IMR-90 (cell line): Measurements from ENCODE around the gene CD180. TPM values are rescaled to one million over a fixed set of nuclear protein-coding genes. Genes with fewer than 3 reads are reported as not detected.

Experiments used
- ATAC-seq: fragments of 200-7000 bp; cut with Tn5 transposase; 2 replicates; pipeline ENCODE4 v1.9.1; 2020; ENCODE audit warnings: low read depth, mild to moderate bottlenecking, moderate library complexity
- BruUV-seq: library from RNA; stranded (reverse); fragments of 400-500 nt; replicated peaks from 2 replicates; lab custom pipeline; 2021; lab: Mats Ljungman, UMichigan
- CTCF ChIA-PET: fragments of 300-600 bp; formaldehyde crosslinking; extraction: SDS; loops from one replicate; lab custom pipeline; 2021; ENCODE audit warnings: antibody characterized with exemption; lab: Yijun Ruan, JAX
- POLR2A ChIA-PET: fragments of 300-600 bp; sonication (Branson Sonifier 250); formaldehyde crosslinking; loops from one replicate; lab custom pipeline; 2022; ENCODE audit warnings: antibody characterized with exemption; ENCODE audit not compliant: unreplicated experiment; lab: Charles Lee
- DNase-seq: peaks from one replicate; pipeline ENCODE4 v3.0.0; 2013
- H2AFZ ChIP-seq: replicated peaks from 2 replicates; pipeline ENCODE3; 2013; ENCODE audit warnings: low read length, mild to moderate bottlenecking; ENCODE audit not compliant: poor library complexity
- H2AK5ac ChIP-seq: 2 replicates; pipeline ENCODE4 v1.6.1; 2013; ENCODE audit warnings: low read depth, low read length, inconsistent platforms
- H2AK9ac ChIP-seq: replicated peaks from 2 replicates; pipeline ENCODE3; 2013; ENCODE audit warnings: mild to moderate bottlenecking, low read depth, low read length, moderate library complexity; ENCODE audit not compliant: poor library complexity
- H2BK120ac ChIP-seq: 2 replicates; pipeline ENCODE4 v1.6.1; 2013; ENCODE audit warnings: low read depth, low read length, inconsistent platforms
- H2BK15ac ChIP-seq: 3 replicates; pipeline ENCODE4 v1.6.1; 2013; ENCODE audit warnings: low read depth, low read length, inconsistent platforms
- H2BK20ac ChIP-seq: 2 replicates; pipeline ENCODE4 v1.6.1; 2013; ENCODE audit warnings: low read depth, mild to moderate bottlenecking, inconsistent platforms, low read length, moderate library complexity
- H2BK5ac ChIP-seq: 2 replicates; pipeline ENCODE4 v1.6.1; 2013; ENCODE audit warnings: mild to moderate bottlenecking, low read depth, low read length, inconsistent platforms; ENCODE audit not compliant: poor library complexity, severe bottlenecking
- H3K14ac ChIP-seq: replicated peaks from 2 replicates; pipeline ENCODE4 v1.6.1; 2013; ENCODE audit warnings: low read depth, low read length, inconsistent platforms
- H3K18ac ChIP-seq: 2 replicates; pipeline ENCODE4 v1.6.1; 2013; ENCODE audit warnings: low read depth, low read length, control low read depth
- H3K23ac ChIP-seq: 2 replicates; pipeline ENCODE4 v1.6.1; 2013; ENCODE audit warnings: low read depth, low read length, inconsistent platforms
- H3K27ac ChIP-seq: 2 replicates; pipeline ENCODE4 v1.5.1; 2013; ENCODE audit warnings: mild to moderate bottlenecking, control low read depth, low read length; ENCODE audit not compliant: insufficient read depth
- H3K27me3 ChIP-seq: 2 replicates; pipeline ENCODE4 v1.6.1; 2013; ENCODE audit warnings: low read length; ENCODE audit not compliant: control insufficient read depth, insufficient read depth
- H3K36me3 ChIP-seq: 2 replicates; pipeline ENCODE4 v1.6.1; 2013; ENCODE audit warnings: low read length, mixed read lengths; ENCODE audit not compliant: control insufficient read depth, insufficient read depth
- H3K4ac ChIP-seq: 2 replicates; pipeline ENCODE4 v1.6.1; 2013; ENCODE audit warnings: low read depth, low read length, inconsistent platforms
- H3K4me1 ChIP-seq: 2 replicates; pipeline ENCODE4 v1.6.1; 2013; ENCODE audit warnings: low read length, mixed read lengths; ENCODE audit not compliant: control insufficient read depth, insufficient read depth
- H3K4me2 ChIP-seq: 2 replicates; pipeline ENCODE4 v1.6.1; 2013; ENCODE audit warnings: low read depth, mild to moderate bottlenecking, control low read depth, low read length, moderate library complexity
- H3K4me3 ChIP-seq: 2 replicates; pipeline ENCODE4 v1.5.1; 2013; ENCODE audit warnings: low read depth, mild to moderate bottlenecking, control low read depth, low read length, moderate library complexity; ENCODE audit not compliant: insufficient read depth
- H3K56ac ChIP-seq: 2 replicates; pipeline ENCODE4 v1.6.1; 2013; ENCODE audit warnings: low read length, inconsistent platforms; ENCODE audit not compliant: insufficient read depth; ENCODE audit errors: extremely low read depth
- H3K79me1 ChIP-seq, 2 experiments: 2 replicates each; pipeline ENCODE4 v1.6.1; 2013; ENCODE audit warnings: low read length in 2 of 2, inconsistent platforms in 1 of 2, low read depth in 1 of 2
- H3K9ac ChIP-seq: 2 replicates; pipeline ENCODE4 v1.6.1; 2013; ENCODE audit warnings: low read depth, low read length, control low read depth
- H3K9me1 ChIP-seq: 2 replicates; pipeline ENCODE4 v1.6.1; 2013; ENCODE audit warnings: low read length, inconsistent platforms; ENCODE audit not compliant: insufficient read depth
- H3K9me3 ChIP-seq: 2 replicates; pipeline ENCODE4 v1.6.1; 2013; ENCODE audit warnings: low read length; ENCODE audit not compliant: control insufficient read depth, insufficient read depth
- H4K20me1 ChIP-seq: 2 replicates; pipeline ENCODE4 v1.6.1; 2013; ENCODE audit warnings: low read length, inconsistent platforms; ENCODE audit not compliant: insufficient read depth
- H4K5ac ChIP-seq: 2 replicates; pipeline ENCODE4 v1.6.1; 2013; ENCODE audit warnings: mild to moderate bottlenecking, low read depth, low read length, control low read depth
- H4K8ac ChIP-seq, 2 experiments: 2 replicates each; pipeline ENCODE4 v1.6.1; 2013; ENCODE audit warnings: low read depth in 2 of 2, low read length in 2 of 2, control low read depth in 1 of 2, inconsistent platforms in 1 of 2
- H4K91ac ChIP-seq: 2 replicates; pipeline ENCODE4 v1.6.1; 2013; ENCODE audit warnings: low read depth, low read length, inconsistent platforms; ENCODE audit not compliant: insufficient read depth
- FOS ChIP-seq: fragments of 150-350 bp; IDR thresholded peaks from 2 replicates; pipeline ENCODE4 v1.6.1; 2016; ENCODE audit warnings: low read depth, low read length
- RAD21 ChIP-seq: IDR thresholded peaks from 2 replicates; pipeline ENCODE4 v1.6.1; 2012; ENCODE audit warnings: low read length, improper control_type of control experiment
- WGBS, 2 experiments: methylation state at CpG; one replicate each; pipeline versions ENCODE4 v1.1.5 to v1.1.7; 2013; ENCODE audit warnings: missing lambda C conversion rate in 2 of 2; ENCODE audit not compliant: insufficient read length in 1 of 2; ENCODE audit errors: extremely low coverage in 2 of 2; 5-methylcytosine and 5-hydroxymethylcytosine counted together
- dilution Hi-C: fragments of 300-500 bp; cut with HindIII; formaldehyde crosslinking; loops from one replicate; pipeline ENCODE4 v1.14.3; 2018; ENCODE audit warnings: low sequenced_read_pairs; ENCODE audit not compliant: unreplicated experiment
- in situ Hi-C: fragments of 300-500 bp; cut with MboI; formaldehyde crosslinking; loops from 3 replicates; pipeline ENCODE4 v1.14.3; 2019; ENCODE audit warnings: low sequenced_read_pairs, inconsistent platforms, mixed read lengths
- intact Hi-C: fragments of 100-400 bp; cut with micrococcal nuclease; formaldehyde crosslinking; loops from 2 replicates; pipeline ENCODE4 v1.10.0; 2022
- polyA plus RNA-seq, 3 experiments: library from polyadenylated mRNA; depleted of rRNA; stranded (reverse); fragments of >200 nt; gene quantifications; 2 replicates each; pipeline ENCODE4 v1.2.3, GENCODE V29; 2012; ENCODE audit warnings: low replicate concordance in 1 of 3
- total RNA-seq: library from RNA; depleted of rRNA; stranded (reverse); fragments of >200 nt; gene quantifications from 2 replicates; pipeline ENCODE4 v1.2.3, GENCODE V29; 2012

The CD180 gene
- total and polyA plus RNA-seq, 2 of the 4 experiments (the other 2 are of a cell fraction), result not detected

GRCh38 chr5:67160985-67161384 is 35.6 kb downstream of the CD180 start:
- dilution Hi-C loops (no loop called here), intact Hi-C loops (loop anchor here (10.0 kb wide), 1 partner anchor 1884 kb away; no protein-coding TSS in a partner anchor), in situ Hi-C loops (loop anchor here (5.0 kb wide), 1 partner anchor 51 kb away; no protein-coding TSS in a partner anchor)
- no peak overlapping the region for H3K56ac ChIP-seq
- 0 out of 2 replicates have a peak, but pooled peaks have one; percentile 9 for TF ChIP-seq FOS
- no peak for TF ChIP-seq RAD21
- peak; percentile 57 for DNase-seq
- H2BK15ac ChIP-seq, result no peak overlapping the region
- H3K9me1 ChIP-seq, result no peaks in the 10 kb centered on the region
- H3K4ac ChIP-seq, result no peak overlapping the region
- H3K23ac ChIP-seq, result no peak overlapping the region
- peaks cover 21% of the 10 kb centered on the region for H3K36me3 ChIP-seq
- BruUV-seq, result no TSS peak
- POLR2A ChIA-PET, result no interaction called here
- peak; percentile 87 for ATAC-seq
- CTCF ChIA-PET, result interaction anchor here (1.4 kb wide), 1 partner anchor 11 kb away, joined by 6 read pairs; no protein-coding TSS in a partner anchor
- H2AK5ac ChIP-seq, result no peak overlapping the region
- no peak overlapping the region for H2BK5ac ChIP-seq
- no peak overlapping the region for H3K4me3 ChIP-seq
- no peak overlapping the region for H4K5ac ChIP-seq
- no peak overlapping the region for H4K8ac ChIP-seq
- H3K27me3 ChIP-seq, result no peaks in the 10 kb centered on the region
- H2BK20ac ChIP-seq, result no peak overlapping the region
- no peak overlapping the region for H2AK9ac ChIP-seq
- H3K14ac ChIP-seq, result no peak overlapping the region
- no peak overlapping the region for H2AFZ ChIP-seq
- no peak overlapping the region for H3K4me2 ChIP-seq
- no peaks in the 10 kb centered on the region for H3K9me3 ChIP-seq
- WGBS, 2 experiments, result no CpG with 5 or more reads among the region's 3 CpGs
- H4K91ac ChIP-seq, result no peak overlapping the region
- H3K4me1 ChIP-seq, result no peaks in the 10 kb centered on the region
- H2BK120ac ChIP-seq, result no peak overlapping the region
- H3K27ac ChIP-seq, result no peak overlapping the region
- no peaks in the 10 kb centered on the region for H4K20me1 ChIP-seq
- H3K18ac ChIP-seq, result no peak overlapping the region
- H3K79me1 ChIP-seq, result no peaks in the 10 kb centered on the region
- no peak overlapping the region for H3K9ac ChIP-seq
